Measurements from ENCODE around the gene TEKT1.

The TEKT1 gene

GRCh38 chr17:6753006-6753445 is 78.5 kb downstream of the TEKT1 start:
- Histone ChIP-seq H3K36me3 (replicated peaks; ENCODE audit: insufficient read depth, low read length) (no peaks in the 10 kb centered on the region), H3K27ac (ENCODE audit: low read length) (no peak overlapping the region), H3K79me2 (ENCODE audit: low read length) (no peaks in the 10 kb centered on the region), H3K27me3 (replicated peaks; ENCODE audit: insufficient read depth, low read length) (0 out of 2 replicates have a peak, but pooled peaks cover 4% of the 10 kb centered on the region), H3K9ac (ENCODE audit: low read length) (no peak overlapping the region), H3K9me2 (replicated peaks; ENCODE audit: insufficient read depth, low read length) (no peaks in the 10 kb centered on the region), H3K4me3 (ENCODE audit: low read length) (no peak overlapping the region), H4K20me1 (ENCODE audit: insufficient read depth, low read length) (no peaks in the 10 kb centered on the region), H3K4me2 (ENCODE audit: low read depth, low read length) (no peak overlapping the region), H3F3A (ENCODE audit: insufficient read depth, low read length) (no peaks in the 10 kb centered on the region), H3K4me1 (ENCODE audit: low read length) (peaks cover 3% of the 10 kb centered on the region; the same call in 1 of the 2 replicates), H3K9me3 (replicated peaks; ENCODE audit: insufficient read depth, low read length) (no peaks in the 10 kb centered on the region), H2AFZ (ENCODE audit: low read length) (no peak overlapping the region)
- no peak for DNase-seq
- TF ChIP-seq CTCF (IDR thresholded peaks at IDR 0.05; ENCODE audit: low read length) = no peak
- TF ChIP-seq EZH2 (optimal IDR thresholded peaks at IDR 0.05; ENCODE audit: low read depth, low read length) = no peak
- TF ChIP-seq EZH2phosphoT487 (IDR thresholded peaks at IDR 0.05; ENCODE audit: low read length) = no peak

- H3K4me2 ChIP-seq (ENCODE audit: low read depth, low read length) = no peak overlapping the region
- H4K20me1 ChIP-seq (ENCODE audit: insufficient read depth, low read length) = no peaks in the 10 kb centered on the region
- H3K4me3 ChIP-seq (ENCODE audit: low read length) = no peak overlapping the region
- H3K9me2 ChIP-seq (replicated peaks; ENCODE audit: insufficient read depth, low read length) = no peaks in the 10 kb centered on the region
- H3K9ac ChIP-seq (ENCODE audit: low read length) = no peak overlapping the region
- H3K4me1 ChIP-seq (ENCODE audit: low read length) = peaks cover 3% of the 10 kb centered on the region; the same call in 1 of the 2 replicates
- no peaks in the 10 kb centered on the region for H3K36me3 ChIP-seq (replicated peaks; ENCODE audit: insufficient read depth, low read length)
- DNase-seq = no peak
- no peak overlapping the region for H2AFZ ChIP-seq (ENCODE audit: low read length)
- no peaks in the 10 kb centered on the region for H3K79me2 ChIP-seq (ENCODE audit: low read length)
- TF ChIP-seq CTCF (IDR thresholded peaks at IDR 0.05; ENCODE audit: low read length) (no peak), EZH2phosphoT487 (IDR thresholded peaks at IDR 0.05; ENCODE audit: low read length) (no peak), EZH2 (optimal IDR thresholded peaks at IDR 0.05; ENCODE audit: low read depth, low read length) (no peak)
- no peak overlapping the region for H3K27ac ChIP-seq (ENCODE audit: low read length)
- H3K9me3 ChIP-seq (replicated peaks; ENCODE audit: insufficient read depth, low read length) = no peaks in the 10 kb centered on the region
- 0 out of 2 replicates have a peak, but pooled peaks cover 4% of the 10 kb centered on the region for H3K27me3 ChIP-seq (replicated peaks; ENCODE audit: insufficient read depth, low read length)
- no peaks in the 10 kb centered on the region for H3F3A ChIP-seq (ENCODE audit: insufficient read depth, low read length)
These were observed 79.2 kb downstream of the TEKT1 start for GRCh38 chr17:6752068-6752909.

- no peaks in the 10 kb centered on the region for H3K9me2 ChIP-seq (replicated peaks; ENCODE audit: insufficient read depth, low read length)
- H3K27ac ChIP-seq (ENCODE audit: low read length) = no peak overlapping the region
- no peak for DNase-seq
- no peaks in the 10 kb centered on the region for H3K9me3 ChIP-seq (replicated peaks; ENCODE audit: insufficient read depth, low read length)
- H3K36me3 ChIP-seq (replicated peaks; ENCODE audit: insufficient read depth, low read length) = no peaks in the 10 kb centered on the region
- H2AFZ ChIP-seq (ENCODE audit: low read length) = no peak overlapping the region
- H3K4me3 ChIP-seq (ENCODE audit: low read length) = no peak overlapping the region
- H3K9ac ChIP-seq (ENCODE audit: low read length) = no peak overlapping the region
- 0 out of 2 replicates have a peak, but pooled peaks cover 4% of the 10 kb centered on the region for H3K27me3 ChIP-seq (replicated peaks; ENCODE audit: insufficient read depth, low read length)
- no peaks in the 10 kb centered on the region for H3K79me2 ChIP-seq (ENCODE audit: low read length)
- TF ChIP-seq EZH2phosphoT487 (IDR thresholded peaks at IDR 0.05; ENCODE audit: low read length) (no peak), EZH2 (optimal IDR thresholded peaks at IDR 0.05; ENCODE audit: low read depth, low read length) (no peak), CTCF (IDR thresholded peaks at IDR 0.05; ENCODE audit: low read length) (no peak)
- H4K20me1 ChIP-seq (ENCODE audit: insufficient read depth, low read length) = no peaks in the 10 kb centered on the region
- H3K4me1 ChIP-seq (ENCODE audit: low read length) = no peaks in the 10 kb centered on the region
- no peak overlapping the region for H3K4me2 ChIP-seq (ENCODE audit: low read depth, low read length)
- H3F3A ChIP-seq (ENCODE audit: insufficient read depth, low read length) = no peaks in the 10 kb centered on the region
These were observed 82.0 kb downstream of the TEKT1 start for GRCh38 chr17:6749519-6749918.
